IPS-15b (cell line): ENCODE results near the gene CFHR4.
"Not testable (repeated sequence)": the region's sequence is repeated elsewhere in the genome, so short reads cannot be mapped to it uniquely, and the experiment has no call there.

ENCODE experiments used
- H3K27me3 ChIP-seq: one replicate; pipeline ENCODE4 v1.6.1; 2013; ENCODE audit warnings: low read length; ENCODE audit not compliant: control insufficient read depth, insufficient read depth
- H3K36me3 ChIP-seq: one replicate; pipeline ENCODE4 v1.6.1; 2013; ENCODE audit warnings: low read length; ENCODE audit not compliant: control insufficient read depth, insufficient read depth
- H3K4me1 ChIP-seq: one replicate; pipeline ENCODE4 v1.6.1; 2013; ENCODE audit warnings: mild to moderate bottlenecking, low read length; ENCODE audit not compliant: control insufficient read depth, insufficient read depth
- H3K4me3 ChIP-seq: one replicate; pipeline ENCODE4 v1.5.1; 2013; ENCODE audit warnings: low read depth, low read length
- H3K9ac ChIP-seq: one replicate; pipeline ENCODE4 v1.6.1; 2013; ENCODE audit warnings: low read depth, mild to moderate bottlenecking, low read length
- H3K9me3 ChIP-seq: one replicate; pipeline ENCODE4 v1.6.1; 2013; ENCODE audit warnings: mild to moderate bottlenecking, low read length; ENCODE audit not compliant: control insufficient read depth, insufficient read depth

Gene CFHR4

GRCh38 chr1:196890668-196891067, 2.8 kb downstream of the CFHR4 start:
- no peak overlapping the region for H3K4me3 ChIP-seq
- H3K9ac ChIP-seq: no peak overlapping the region
- no peaks in the 10 kb centered on the region for H3K36me3 ChIP-seq
- no peaks in the 10 kb centered on the region for H3K27me3 ChIP-seq
- no peaks in the 10 kb centered on the region for H3K9me3 ChIP-seq
- no peaks in the 10 kb centered on the region for H3K4me1 ChIP-seq

GRCh38 chr1:196891251-196891650, 3.4 kb downstream of the CFHR4 start:
- Histone ChIP-seq H3K27me3 (no peaks in the 10 kb centered on the region), H3K9ac (no peak overlapping the region), H3K4me1 (no peaks in the 10 kb centered on the region), H3K9me3 (no peaks in the 10 kb centered on the region), H3K36me3 (no peaks in the 10 kb centered on the region), H3K4me3 (no peak overlapping the region)

- no peaks in the 10 kb centered on the region for H3K4me1 ChIP-seq
- H3K36me3 ChIP-seq: no peaks in the 10 kb centered on the region
- H3K27me3 ChIP-seq: no peaks in the 10 kb centered on the region
- H3K9ac ChIP-seq: no peak overlapping the region
- no peaks in the 10 kb centered on the region for H3K9me3 ChIP-seq
- H3K4me3 ChIP-seq: no peak overlapping the region
These were observed 8.5 kb downstream of the CFHR4 start for GRCh38 chr1:196896355-196896754.

GRCh38 chr1:196897158-196897828, 9.4 kb downstream of the CFHR4 start:
- peak overlapping the region; percentile 41 for H3K4me3 ChIP-seq
- no peaks in the 10 kb centered on the region for H3K27me3 ChIP-seq
- H3K4me1 ChIP-seq: no peaks in the 10 kb centered on the region
- H3K9me3 ChIP-seq: no peaks in the 10 kb centered on the region
- H3K36me3 ChIP-seq: no peaks in the 10 kb centered on the region
- no peak overlapping the region for H3K9ac ChIP-seq

GRCh38 chr1:196902344-196902743, 14.5 kb downstream of the CFHR4 start:
- H3K27me3 ChIP-seq: no peaks in the 10 kb centered on the region
- H3K9ac ChIP-seq: no peak overlapping the region
- no peaks in the 10 kb centered on the region for H3K9me3 ChIP-seq
- no peak overlapping the region for H3K4me3 ChIP-seq
- peaks cover 12% of the 10 kb centered on the region for H3K4me1 ChIP-seq
- H3K36me3 ChIP-seq: no peaks in the 10 kb centered on the region

- Histone ChIP-seq H3K4me1 (peaks cover 16% of the 10 kb centered on the region), H3K9ac (no peak overlapping the region), H3K9me3 (no peaks in the 10 kb centered on the region), H3K36me3 (no peaks in the 10 kb centered on the region), H3K4me3 (no peak overlapping the region), H3K27me3 (no peaks in the 10 kb centered on the region)
These were observed 22.4 kb downstream of the CFHR4 start for GRCh38 chr1:196910215-196910614.

GRCh38 chr1:196912283-196912682, 24.4 kb downstream of the CFHR4 start:
- H3K4me1 ChIP-seq: peaks cover 12% of the 10 kb centered on the region
- H3K36me3 ChIP-seq, H3K9ac ChIP-seq, H3K4me3 ChIP-seq, H3K27me3 ChIP-seq, H3K9me3 ChIP-seq: not testable (repeated sequence)

- not testable (repeated sequence) for H3K36me3 ChIP-seq, H3K4me3 ChIP-seq, H3K9ac ChIP-seq
These were observed 39.0 kb downstream of the CFHR4 start for GRCh38 chr1:196926839-196927238.

GRCh38 chr1:196932853-196933252, 45.0 kb downstream of the CFHR4 start:
- not testable (repeated sequence) for H3K9ac ChIP-seq, H3K27me3 ChIP-seq, H3K36me3 ChIP-seq, H3K4me3 ChIP-seq, H3K9me3 ChIP-seq, H3K4me1 ChIP-seq

More at GRCh38 chr1:196926839-196927238, 39.0 kb downstream of the CFHR4 start:
- H3K9me3 ChIP-seq, H3K27me3 ChIP-seq, H3K4me1 ChIP-seq: not testable (repeated sequence)

- no peak overlapping the region for H3K9ac ChIP-seq
- no peaks in the 10 kb centered on the region for H3K9me3 ChIP-seq
- H3K4me3 ChIP-seq: no peak overlapping the region
- H3K4me1 ChIP-seq: no peaks in the 10 kb centered on the region
- H3K36me3 ChIP-seq: no peaks in the 10 kb centered on the region
- no peaks in the 10 kb centered on the region for H3K27me3 ChIP-seq
These were observed 45.8 kb downstream of the CFHR4 start for GRCh38 chr1:196933531-196934189.

- H3K27me3 ChIP-seq, H3K36me3 ChIP-seq, H3K4me3 ChIP-seq, H3K9ac ChIP-seq, H3K4me1 ChIP-seq, H3K9me3 ChIP-seq: not testable (repeated sequence)
These were observed 53.6 kb downstream of the CFHR4 start for GRCh38 chr1:196941474-196941873.

GRCh38 chr1:196943568-196943967, 55.7 kb downstream of the CFHR4 start, which contains the start of gene CFHR2:
Gene CFHR2 (plus strand): TSS chr1:196943738. CDS start chr1:196943881, 143 bp downstream.
- not testable (repeated sequence) for H3K27me3 ChIP-seq, H3K9ac ChIP-seq, H3K36me3 ChIP-seq, H3K4me1 ChIP-seq, H3K4me3 ChIP-seq, H3K9me3 ChIP-seq
